HepG2 (cell line): ENCODE results near the gene PDIK1L. TPM values are rescaled to one million over a fixed set of nuclear protein-coding genes. Genes with fewer than 3 reads are reported as not detected.

Experiments used
- ATAC-seq: fragments of 200-7000 bp; cut with Tn5 transposase; 3 replicates; pipeline ENCODE4 v1.9.1; 2020; ENCODE audit warnings: mild to moderate bottlenecking, moderate library complexity
- BruUV-seq: library from RNA; stranded (reverse); fragments of 400-500 nt; replicated peaks from 2 replicates; lab custom pipeline; 2021; lab: Mats Ljungman, UMichigan
- CTCF ChIA-PET: fragments of 300-600 bp; formaldehyde crosslinking; extraction: SDS; loops from one replicate; lab custom pipeline; 2021; ENCODE audit warnings: low total read pairs, inconsistent platforms, low intra/inter-chr PET ratio; lab: Yijun Ruan, JAX
- POLR2A ChIA-PET: fragments of 350-600 bp; sonication (Branson Sonifier 250); formaldehyde crosslinking; loops from one replicate; lab custom pipeline; 2020; ENCODE audit warnings: antibody characterized with exemption, inconsistent platforms; lab: Yijun Ruan, JAX
- DNase-seq: peaks from one replicate; pipeline ENCODE4 v3.0.0-alpha.2; 2015; ENCODE audit warnings: low spot score
- FAIRE-seq: peaks from 3 replicates; lab custom pipeline; 2011; peaks lifted over from hg19 to GRCh38; lab: Jason Lieb, UNC
- H2AFZ ChIP-seq: one replicate; pipeline ENCODE4 v1.6.1; 2011; ENCODE audit warnings: low read length, inconsistent platforms
- H3K27ac ChIP-seq: fragments of 300-600 bp; 3 replicates; pipeline ENCODE4 v1.8.0; 2011; ENCODE audit warnings: mixed run types, mild to moderate bottlenecking, mixed read lengths, low read length, inconsistent platforms; ENCODE audit not compliant: insufficient read depth; ENCODE audit errors: extremely low read length
- H3K27me3 ChIP-seq, 2 experiments: fragments of 200-600 bp in 1 of 2; 2 replicates in 1 of 2; 3 replicates in 1 of 2; pipeline versions ENCODE4 v1.6.0 to v1.8.0; 2011; ENCODE audit warnings: low read length in 2 of 2, mild to moderate bottlenecking in 2 of 2, moderate library complexity in 2 of 2, inconsistent platforms in 1 of 2; ENCODE audit not compliant: insufficient read depth in 2 of 2, control insufficient read depth in 1 of 2
- H3K36me3 ChIP-seq, 2 experiments: fragments of 200-600 bp in 1 of 2; replicated peaks in 1 of 2; 2 replicates in 1 of 2; 3 replicates in 1 of 2; pipeline versions ENCODE4 v1.5.1 to v1.8.0; 2011; ENCODE audit warnings: low read length in 2 of 2, inconsistent platforms in 1 of 2; ENCODE audit not compliant: insufficient read depth in 2 of 2, control insufficient read depth in 1 of 2
- H3K4me1 ChIP-seq: 2 replicates; pipeline ENCODE4 v1.5.1; 2012; ENCODE audit warnings: low read length, inconsistent platforms; ENCODE audit not compliant: insufficient read depth
- H3K4me2 ChIP-seq: 2 replicates; pipeline ENCODE4 v1.6.0; 2011; ENCODE audit warnings: low read depth, low read length, inconsistent platforms
- H3K4me3 ChIP-seq, 3 experiments: fragments of 200-600 bp in 1 of 3; sonication (generic), shearing (Covaris generic) in 1 of 3; replicated peaks in 1 of 3; 2 replicates each; pipeline ENCODE4 v1.5.1; 2011 to 2016; ENCODE audit warnings: low read length in 3 of 3, inconsistent platforms in 2 of 3, low read depth in 2 of 3, mild to moderate bottlenecking in 2 of 3, control low read depth in 1 of 3, mixed read lengths in 1 of 3; ENCODE audit not compliant: insufficient read depth in 1 of 3
- H3K79me2 ChIP-seq: one replicate; pipeline ENCODE4 v1.6.1; 2011; ENCODE audit warnings: low read length, inconsistent platforms; ENCODE audit not compliant: insufficient read depth
- H3K9ac ChIP-seq: 2 replicates; pipeline ENCODE4 v1.6.0; 2011; ENCODE audit warnings: mild to moderate bottlenecking, low read depth, low read length, inconsistent platforms; ENCODE audit not compliant: insufficient read depth
- H3K9me3 ChIP-seq: 2 replicates; pipeline ENCODE4 v1.5.1; 2012; ENCODE audit warnings: mild to moderate bottlenecking, low read length
- H4K20me1 ChIP-seq: 2 replicates; pipeline ENCODE4 v1.6.0; 2011; ENCODE audit warnings: inconsistent platforms, mild to moderate bottlenecking, low read length, moderate library complexity; ENCODE audit not compliant: insufficient read depth
- CTCF ChIP-seq: sonication (generic); formaldehyde crosslinking; IDR thresholded peaks from 2 replicates; pipeline ENCODE4 v1.5.0; 2020; ENCODE audit warnings: mild to moderate bottlenecking, missing genetic modification reagents, moderate library complexity
- FOSL1 ChIP-seq: sonication (generic); formaldehyde crosslinking; IDR thresholded peaks from 2 replicates; pipeline ENCODE4 v1.9.0; 2021; ENCODE audit warnings: missing genetic modification reagents, borderline replicate concordance
- HNF4G ChIP-seq, 2 experiments: sonication (generic) in 1 of 2; formaldehyde crosslinking in 1 of 2; IDR thresholded peaks; 2 replicates each; pipeline versions ENCODE4 v1.4.0 to v1.6.1; 2011 to 2020; ENCODE audit warnings: borderline replicate concordance in 2 of 2, low read depth in 2 of 2, mild to moderate bottlenecking in 2 of 2, low read length in 1 of 2, missing genetic modification reagents in 1 of 2, moderate library complexity in 1 of 2
- MAX ChIP-seq: IDR thresholded peaks from 2 replicates; pipeline ENCODE4 v1.6.1; 2012; ENCODE audit warnings: inconsistent platforms
- SRY ChIP-seq: sonication (generic); formaldehyde crosslinking; IDR thresholded peaks from 2 replicates; pipeline ENCODE4 v1.8.0; 2022; ENCODE audit warnings: mild to moderate bottlenecking, missing genetic modification reagents
- TEAD2 ChIP-seq: sonication (generic); formaldehyde crosslinking; IDR thresholded peaks from 2 replicates; pipeline ENCODE4 v1.9.0; 2021; ENCODE audit warnings: missing genetic modification reagents
- ZBTB2 ChIP-seq: sonication (generic); formaldehyde crosslinking; IDR thresholded peaks from 2 replicates; pipeline ENCODE4 v1.8.0; 2022; ENCODE audit warnings: low read depth, missing genetic modification reagents
- ZGPAT ChIP-seq: IDR thresholded peaks from 2 replicates; pipeline ENCODE4 v1.6.1; 2016; ENCODE audit warnings: mild to moderate bottlenecking
- ZNF430 ChIP-seq: sonication (generic); formaldehyde crosslinking; IDR thresholded peaks from 2 replicates; pipeline ENCODE4 v1.9.0; 2021; ENCODE audit warnings: mild to moderate bottlenecking, missing genetic modification reagents
- ZNF441 ChIP-seq: sonication (generic); formaldehyde crosslinking; IDR thresholded peaks from 2 replicates; pipeline ENCODE4 v1.7.0; 2021; ENCODE audit warnings: missing genetic modification reagents, borderline replicate concordance
- ZNF546 ChIP-seq: sonication (generic); formaldehyde crosslinking; conservative IDR thresholded peaks from 2 replicates; pipeline ENCODE4 v1.8.1; 2023; ENCODE audit warnings: mild to moderate bottlenecking, missing genetic modification reagents
- ZNF616 ChIP-seq: sonication (generic); formaldehyde crosslinking; IDR thresholded peaks from 2 replicates; pipeline ENCODE4 v1.5.0; 2020; ENCODE audit warnings: low read depth, mild to moderate bottlenecking, missing genetic modification reagents
- WGBS: methylation state at CpG from one replicate; pipeline ENCODE4 v1.1.6; 2017; ENCODE audit warnings: low lambda C conversion rate; 5-methylcytosine and 5-hydroxymethylcytosine counted together
- in situ Hi-C: cut with HindIII; loops from 2 replicates; pipeline ENCODE4 v1.10.0; 2017; ENCODE audit warnings: low pct_unique_long_range_greater_than_20kb; ENCODE audit not compliant: extremely low pct_ligation_motif_present
- intact Hi-C: fragments of 100-400 bp; cut with micrococcal nuclease; formaldehyde crosslinking; loops from one replicate; pipeline ENCODE4 v1.10.0; 2022; ENCODE audit not compliant: unreplicated experiment
- polyA plus RNA-seq, 8 experiments: library from polyadenylated mRNA; depleted of rRNA in 3 of 8; stranded (reverse) in 7 of 8; unstranded in 1 of 8; fragments of >200 nt; fragmentation: Illumina TruSeq in 4 of 8; extraction: Trizol in 4 of 8; gene quantifications; 2 replicates each; pipeline versions ENCODE4 v1.2.1 to v1.2.3, GENCODE V29; 2011 to 2016; ENCODE audit warnings: low read depth in 4 of 8, missing spikeins in 1 of 8, mixed read lengths in 1 of 8; ENCODE audit not compliant: insufficient read depth in 1 of 8
- total RNA-seq, 5 experiments: library from RNA; depleted of rRNA; stranded (reverse); fragments of >200 nt; fragmentation: Illumina TruSeq; extraction: Trizol; gene quantifications; 2 replicates each; pipeline ENCODE4 v1.2.3, GENCODE V29; 2016; ENCODE audit warnings: low read depth in 1 of 5
- TF ChIP-seq, protein P1 (sequence below): sonication (generic); formaldehyde crosslinking; IDR thresholded peaks from 2 replicates; pipeline ENCODE4 v1.9.0; 2021; ENCODE audit warnings: missing genetic modification reagents, mild to moderate bottlenecking, borderline replicate concordance
- TF ChIP-seq, protein P2 (sequence below): sonication (generic); formaldehyde crosslinking; IDR thresholded peaks from 2 replicates; pipeline ENCODE4 v1.5.1; 2020; ENCODE audit warnings: mild to moderate bottlenecking, missing genetic modification reagents, moderate library complexity

The PDIK1L gene
- total and polyA plus RNA-seq, 2 of the 13 experiments (the other 11 are each of a cell fraction or from before 2014, with no cell fraction given) = 1.9 to 4.6 TPM

GRCh38 chr1:26161415-26162219 lies 50.0 kb downstream of the PDIK1L start:
- Histone ChIP-seq H3K4me2 (peak overlapping the region; percentile 78), H3K4me3 (peak overlapping the region; percentile 42 to 76 (median 47); a peak in 5 of 6 replicates), H3K27ac (no peak overlapping the region), H3K9me3 (no peaks in the 10 kb centered on the region), H3K4me1 (peaks cover 43% of the 10 kb centered on the region), H3K79me2 (no peaks in the 10 kb centered on the region), H3K9ac (peak overlapping the region; percentile 15; the same call in 1 of the 2 replicates), H4K20me1 (no peaks in the 10 kb centered on the region), H3K27me3 (peaks cover 12 to 68% of the 10 kb centered on the region in 2 experiments; a peak in 4 of 5 replicates), H3K36me3 (no peaks in the 10 kb centered on the region), H2AFZ (no peak overlapping the region)
- WGBS = 31% methylated on average over 8 of the region's 98 CpGs
- no peak for DNase-seq
- no peak for FAIRE-seq
- in situ Hi-C loops = loop anchor here (10.0 kb wide), 1 partner anchor 267 kb away; no protein-coding TSS in a partner anchor
- no TSS peak for BruUV-seq
- peak; percentile 66 for ATAC-seq
- intact Hi-C loops = loop anchor here (5.0 kb wide), 2 partner anchors 49 to 124 kb away; partner anchors contain the start of gene PDIK1L
- ChIA-PET CTCF (no interaction called here), POLR2A (no interaction called here)
- 0 out of 2 replicates have a peak, but pooled peaks have one; percentile 36 for TF ChIP-seq ZNF546 (CRISPR knock-in tag)
- peak; percentile 65 for TF ChIP-seq ZBTB2 (CRISPR knock-in tag)
- peak; percentile 90 for TF ChIP-seq MAX
- TF ChIP-seq ZNF441 = peak; percentile 70
- TF ChIP-seq TEAD2 (CRISPR knock-in tag) = no peak
- no peak for TF ChIP-seq HNF4G (IDR thresholded peaks at IDR 0.05; ENCODE audit: borderline replicate concordance, low read depth, low read length)
- TF ChIP-seq HNF4G (CRISPR knock-in tag; IDR thresholded peaks at IDR 0.05; ENCODE audit: borderline replicate concordance, low read depth) = no peak
- TF ChIP-seq ZNF430 (CRISPR knock-in tag) = 0 out of 2 replicates have a peak, but pooled peaks have one; percentile 48
- TF ChIP-seq, protein P1, sequence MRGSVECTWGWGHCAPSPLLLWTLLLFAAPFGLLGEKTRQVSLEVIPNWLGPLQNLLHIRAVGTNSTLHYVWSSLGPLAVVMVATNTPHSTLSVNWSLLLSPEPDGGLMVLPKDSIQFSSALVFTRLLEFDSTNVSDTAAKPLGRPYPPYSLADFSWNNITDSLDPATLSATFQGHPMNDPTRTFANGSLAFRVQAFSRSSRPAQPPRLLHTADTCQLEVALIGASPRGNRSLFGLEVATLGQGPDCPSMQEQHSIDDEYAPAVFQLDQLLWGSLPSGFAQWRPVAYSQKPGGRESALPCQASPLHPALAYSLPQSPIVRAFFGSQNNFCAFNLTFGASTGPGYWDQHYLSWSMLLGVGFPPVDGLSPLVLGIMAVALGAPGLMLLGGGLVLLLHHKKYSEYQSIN (CRISPR knock-in tag) = no peak
- peak; percentile 23; the same call in 1 of the 2 replicates for TF ChIP-seq ZGPAT
- peak; percentile 43; the same call in 1 of the 2 replicates for TF ChIP-seq CTCF (CRISPR knock-in tag)
- TF ChIP-seq, protein P2, sequence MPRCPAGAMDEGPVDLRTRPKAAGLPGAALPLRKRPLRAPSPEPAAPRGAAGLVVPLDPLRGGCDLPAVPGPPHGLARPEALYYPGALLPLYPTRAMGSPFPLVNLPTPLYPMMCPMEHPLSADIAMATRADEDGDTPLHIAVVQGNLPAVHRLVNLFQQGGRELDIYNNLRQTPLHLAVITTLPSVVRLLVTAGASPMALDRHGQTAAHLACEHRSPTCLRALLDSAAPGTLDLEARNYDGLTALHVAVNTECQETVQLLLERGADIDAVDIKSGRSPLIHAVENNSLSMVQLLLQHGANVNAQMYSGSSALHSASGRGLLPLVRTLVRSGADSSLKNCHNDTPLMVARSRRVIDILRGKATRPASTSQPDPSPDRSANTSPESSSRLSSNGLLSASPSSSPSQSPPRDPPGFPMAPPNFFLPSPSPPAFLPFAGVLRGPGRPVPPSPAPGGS (CRISPR knock-in tag) = no peak
- no peak for TF ChIP-seq FOSL1 (CRISPR knock-in tag)
- TF ChIP-seq SRY = no peak
- peak; percentile 62; the same call in 1 of the 2 replicates for TF ChIP-seq ZNF616
